Parathyroid adenoma (tissue), 2 donors: Measurements from ENCODE around the gene ASAP2.

ENCODE experiments used
- H2AFZ ChIP-seq: fragments of 300-600 bp; sonication (generic); one replicate; pipeline ENCODE4 v1.7.0; 2017; ENCODE audit warnings: antibody characterized with exemption, mild to moderate bottlenecking
- H3K27ac ChIP-seq: fragments of 300-600 bp; sonication (generic); one replicate; pipeline ENCODE4 v1.7.0; 2017
- H3K27me3 ChIP-seq: fragments of 300-600 bp; sonication (generic); one replicate; pipeline ENCODE4 v1.7.0; 2017; ENCODE audit warnings: low read length; ENCODE audit not compliant: control insufficient read depth, insufficient read depth
- H3K36me3 ChIP-seq: fragments of 300-600 bp; sonication (generic); one replicate; pipeline ENCODE4 v1.7.0; 2017; ENCODE audit warnings: low read length; ENCODE audit not compliant: control insufficient read depth, insufficient read depth
- H3K4me1 ChIP-seq: fragments of 300-600 bp; sonication (generic); one replicate; pipeline ENCODE4 v1.7.0; 2017; ENCODE audit warnings: control low read depth
- H3K4me2 ChIP-seq: fragments of 300-600 bp; sonication (generic); one replicate; pipeline ENCODE4 v1.7.0; 2017; ENCODE audit warnings: low read length
- H3K4me3 ChIP-seq: fragments of 300-600 bp; sonication (generic); one replicate; pipeline ENCODE4 v1.7.0; 2017; ENCODE audit warnings: low read depth, low read length
- H3K79me2 ChIP-seq: fragments of 300-600 bp; sonication (generic); one replicate; pipeline ENCODE4 v1.7.0; 2017; ENCODE audit warnings: control low read depth
- H3K9ac ChIP-seq: fragments of 300-600 bp; sonication (generic); one replicate; pipeline ENCODE4 v1.7.0; 2017; ENCODE audit warnings: mild to moderate bottlenecking
- H3K9me3 ChIP-seq: fragments of 300-600 bp; sonication (generic); one replicate; pipeline ENCODE4 v1.7.0; 2017; ENCODE audit warnings: low read length; ENCODE audit not compliant: control insufficient read depth
- CTCF ChIP-seq: fragments of 300-600 bp; sonication (generic); IDR thresholded peaks from one replicate; pipeline ENCODE4 v1.7.0; 2017; ENCODE audit warnings: antibody characterized with exemption, mild to moderate bottlenecking
- donor health status: primary hyperparathyroidism.

ASAP2 gene

DNA sequence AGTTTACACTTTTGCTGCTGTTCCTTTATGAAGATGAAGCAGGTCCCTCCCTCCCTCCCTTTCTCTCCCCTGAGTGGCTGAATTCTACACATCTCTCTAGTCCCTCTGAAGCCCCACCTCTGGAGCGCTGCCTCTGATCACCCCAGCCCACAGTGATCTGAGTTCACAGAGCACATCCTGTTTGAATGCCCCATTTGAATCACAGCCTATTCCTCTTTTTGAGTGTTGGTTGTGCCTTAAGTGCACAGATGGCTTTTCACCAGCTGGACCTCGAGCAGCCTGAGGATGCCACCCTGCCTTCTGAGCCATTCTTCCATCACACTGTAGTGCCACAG lies 129.6 kb downstream of the ASAP2 start:
- Histone ChIP-seq H3K27me3 (no peaks in the 10 kb centered on the region), H3K9me3 (no peaks in the 10 kb centered on the region), H3K79me2 (no peaks in the 10 kb centered on the region), H2AFZ (no peak overlapping the region), H3K9ac (no peak overlapping the region), H3K4me2 (no peak overlapping the region), H3K4me1 (peaks cover 7% of the 10 kb centered on the region), H3K27ac (no peak overlapping the region), H3K4me3 (no peak overlapping the region), H3K36me3 (no peaks in the 10 kb centered on the region)
- TF ChIP-seq CTCF, result no peak

DNA sequence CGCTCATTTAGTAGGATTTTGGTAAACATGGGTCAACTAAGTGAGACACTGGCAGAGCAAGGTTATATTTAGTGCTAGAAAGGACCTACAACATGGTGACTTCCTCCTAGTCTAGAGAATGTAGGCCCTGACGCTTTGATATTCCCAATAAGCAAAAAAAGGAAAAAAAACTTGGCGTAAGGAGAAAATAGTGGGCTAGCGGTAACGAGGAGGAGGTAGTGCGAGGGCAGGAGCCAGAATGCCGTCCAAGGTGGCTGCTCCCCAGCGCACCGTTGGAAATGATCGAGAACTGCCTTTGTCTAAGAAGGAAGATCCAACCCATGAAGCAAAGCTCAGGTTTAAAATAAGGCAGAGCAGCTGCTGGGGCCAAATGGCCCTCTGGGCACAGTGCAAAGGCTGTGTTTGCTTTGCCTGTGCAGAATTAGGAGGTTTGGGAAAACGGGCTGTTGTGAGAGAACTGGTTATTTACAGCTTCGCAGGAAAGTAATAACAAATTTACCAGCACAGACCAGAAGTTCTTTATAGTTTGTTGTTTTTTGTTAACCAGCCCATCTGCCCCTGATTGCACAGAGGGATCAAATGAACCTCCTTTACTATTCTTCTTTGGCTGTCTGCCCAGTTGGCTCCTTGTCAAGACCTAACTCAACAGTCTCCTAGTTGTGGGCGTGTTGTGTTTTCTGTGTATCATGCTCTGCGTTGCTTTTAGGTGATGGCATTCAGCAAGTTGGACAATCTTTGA lies 130.1 kb downstream of the ASAP2 start:
- H3K27me3 ChIP-seq, result no peaks in the 10 kb centered on the region
- H3K4me3 ChIP-seq, result no peak overlapping the region
- H3K4me1 ChIP-seq, result peaks cover 7% of the 10 kb centered on the region
- H3K4me2 ChIP-seq, result no peak overlapping the region
- H3K79me2 ChIP-seq, result no peaks in the 10 kb centered on the region
- H3K9ac ChIP-seq, result no peak overlapping the region
- H3K27ac ChIP-seq, result no peak overlapping the region
- no peak overlapping the region for H2AFZ ChIP-seq
- no peaks in the 10 kb centered on the region for H3K9me3 ChIP-seq
- H3K36me3 ChIP-seq, result no peaks in the 10 kb centered on the region
- TF ChIP-seq CTCF, result no peak

DNA sequence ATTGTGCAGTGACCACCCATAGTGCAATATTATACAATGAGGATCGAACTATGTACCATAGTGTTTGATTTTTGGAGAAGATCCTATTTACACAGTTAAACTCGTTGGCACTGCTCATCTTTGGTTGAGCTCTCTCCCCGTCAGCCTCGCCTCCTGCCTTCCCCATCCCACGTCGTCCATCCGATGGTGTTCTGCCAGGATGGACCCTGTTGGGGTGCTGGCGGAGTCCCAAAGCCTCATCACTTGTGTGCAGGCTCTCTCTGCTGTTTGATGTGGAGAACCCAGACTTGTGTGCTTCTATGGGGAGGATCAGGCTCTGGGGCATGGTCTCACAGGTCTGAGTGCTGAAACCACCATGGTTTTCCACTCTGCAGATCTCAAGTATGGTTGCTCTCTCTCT lies 131.3 kb downstream of the ASAP2 start:
- H3K79me2 ChIP-seq, result no peaks in the 10 kb centered on the region
- no peak overlapping the region for H3K9ac ChIP-seq
- H3K9me3 ChIP-seq, result no peaks in the 10 kb centered on the region
- H3K27ac ChIP-seq, result no peak overlapping the region
- no peak overlapping the region for H3K4me3 ChIP-seq
- no peaks in the 10 kb centered on the region for H3K27me3 ChIP-seq
- no peak overlapping the region for H3K4me2 ChIP-seq
- H3K4me1 ChIP-seq, result peaks cover 7% of the 10 kb centered on the region
- no peak for TF ChIP-seq CTCF
- no peaks in the 10 kb centered on the region for H3K36me3 ChIP-seq
- H2AFZ ChIP-seq, result no peak overlapping the region

GRCh38 chr2:9341337-9341887 lies 134.8 kb downstream of the ASAP2 start:
- no peaks in the 10 kb centered on the region for H3K36me3 ChIP-seq
- no peak overlapping the region for H3K27ac ChIP-seq
- no peak overlapping the region for H3K4me2 ChIP-seq
- no peak overlapping the region for H3K9ac ChIP-seq
- no peak overlapping the region for H2AFZ ChIP-seq
- no peaks in the 10 kb centered on the region for H3K9me3 ChIP-seq
- H3K27me3 ChIP-seq, result no peaks in the 10 kb centered on the region
- TF ChIP-seq CTCF, result no peak
- no peak overlapping the region for H3K4me3 ChIP-seq
- peaks cover 4% of the 10 kb centered on the region for H3K79me2 ChIP-seq
- peaks cover 7% of the 10 kb centered on the region for H3K4me1 ChIP-seq

DNA sequence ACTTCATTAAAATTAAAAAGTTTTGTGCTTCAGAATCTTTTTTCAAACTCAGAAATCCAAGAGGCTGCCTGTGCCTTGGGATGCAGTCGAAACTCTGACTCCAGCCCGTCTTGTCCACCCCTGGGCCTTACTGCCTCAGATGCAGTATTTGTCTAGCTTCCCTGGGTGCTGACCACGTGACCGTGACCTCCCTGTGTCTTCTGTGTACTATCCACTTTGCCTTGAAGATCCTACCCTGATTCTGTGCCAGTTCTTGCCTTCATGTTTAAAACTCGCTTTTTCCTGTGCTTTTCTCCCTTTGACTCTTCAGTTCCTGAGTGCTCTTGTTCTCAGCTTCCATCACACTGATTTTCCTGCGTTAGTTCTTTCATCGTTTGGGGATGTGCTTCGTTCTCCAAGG lies 136.0 kb downstream of the ASAP2 start:
- no peaks in the 10 kb centered on the region for H3K9me3 ChIP-seq
- H3K79me2 ChIP-seq, result peaks cover 4% of the 10 kb centered on the region
- TF ChIP-seq CTCF, result no peak
- H3K4me2 ChIP-seq, result no peak overlapping the region
- H3K4me1 ChIP-seq, result no peaks in the 10 kb centered on the region
- no peak overlapping the region for H3K9ac ChIP-seq
- no peak overlapping the region for H3K27ac ChIP-seq
- no peak overlapping the region for H3K4me3 ChIP-seq
- H3K36me3 ChIP-seq, result no peaks in the 10 kb centered on the region
- H2AFZ ChIP-seq, result no peak overlapping the region
- no peaks in the 10 kb centered on the region for H3K27me3 ChIP-seq
